ENCODE measurements around the gene ZNF584. TPM values are rescaled to one million over a fixed set of nuclear protein-coding genes. Genes with fewer than 3 reads are reported as not detected.

Gene ZNF584
- total and polyA plus RNA-seq, 10 of the 15 experiments (the other 5 are each of a cell fraction or from before 2014, with no cell fraction given): 2.0 to 10.7 (median 6.3) TPM

DNA sequence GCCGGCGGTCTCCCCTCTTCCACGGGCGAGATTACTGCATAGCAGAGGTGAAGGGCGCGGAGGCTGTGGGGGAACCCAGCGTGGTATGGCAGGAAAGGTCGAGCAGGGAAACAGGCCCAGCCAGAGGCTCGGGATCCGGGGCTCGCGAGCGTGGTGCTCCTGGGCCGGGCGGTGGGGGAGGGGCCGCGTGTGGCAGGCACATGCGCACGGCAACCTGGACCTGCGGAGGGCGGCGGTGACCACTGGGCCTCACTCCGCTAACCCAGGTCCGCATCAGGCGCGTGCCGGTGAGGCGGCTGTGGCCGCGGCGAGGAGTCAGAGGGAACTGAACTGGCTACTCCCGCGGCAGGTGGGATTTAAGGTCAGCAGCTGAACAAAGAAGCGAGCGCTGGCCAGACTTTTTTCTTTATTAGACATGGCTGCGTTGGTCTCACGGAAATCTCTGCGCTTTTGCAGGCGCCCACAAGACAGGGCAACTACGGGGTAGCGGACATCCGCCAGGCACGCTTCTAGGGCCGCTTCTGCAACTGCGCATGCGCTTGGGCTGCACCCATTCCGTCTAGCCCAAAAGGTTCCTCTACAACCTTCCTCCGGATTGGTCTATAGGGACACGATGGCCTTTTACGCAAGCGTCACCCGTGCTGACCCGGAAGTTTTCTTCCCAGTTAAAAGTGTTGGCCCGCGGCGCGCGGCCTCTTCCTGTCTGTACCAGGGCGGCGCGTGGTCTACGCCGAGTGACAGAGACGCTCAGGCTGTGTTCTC lies 21.7 kb upstream of the ZNF584 start, which contains the start of gene RPS5 (continued):
- TF ChIP-seq TCF3 (IDR thresholded peaks at IDR 0.05; ENCODE audit: borderline replicate concordance, insufficient read depth, low read depth, low read length): peak; percentile 75; the same call in 1 of the 2 replicates
- peak; percentile 99 for TF ChIP-seq POLR2AphosphoS5 (IDR thresholded peaks at IDR 0.05; ENCODE audit: low read length)
- TF ChIP-seq SP1 (IDR thresholded peaks at IDR 0.05; ENCODE audit: low read depth, low read length): peak; percentile 85
- TF ChIP-seq IKZF2 (IDR thresholded peaks at IDR 0.05): no peak
- no peak for TF ChIP-seq ASH2L (IDR thresholded peaks at IDR 0.05; ENCODE audit: borderline replicate concordance, low read depth)
- peak; percentile 84; the same call in 1 of the 2 replicates for TF ChIP-seq SREBF1 (IDR thresholded peaks at IDR 0.05; ENCODE audit: low read length)
- peak; percentile 92 for TF ChIP-seq POLR2AphosphoS2 (IDR thresholded peaks at IDR 0.05; ENCODE audit: low read depth, low read length)
- TF ChIP-seq CHD1 (IDR thresholded peaks at IDR 0.05; ENCODE audit: low read depth, low read length): peak; percentile 41; the same call in 1 of the 2 replicates
- TF ChIP-seq, protein P1, sequence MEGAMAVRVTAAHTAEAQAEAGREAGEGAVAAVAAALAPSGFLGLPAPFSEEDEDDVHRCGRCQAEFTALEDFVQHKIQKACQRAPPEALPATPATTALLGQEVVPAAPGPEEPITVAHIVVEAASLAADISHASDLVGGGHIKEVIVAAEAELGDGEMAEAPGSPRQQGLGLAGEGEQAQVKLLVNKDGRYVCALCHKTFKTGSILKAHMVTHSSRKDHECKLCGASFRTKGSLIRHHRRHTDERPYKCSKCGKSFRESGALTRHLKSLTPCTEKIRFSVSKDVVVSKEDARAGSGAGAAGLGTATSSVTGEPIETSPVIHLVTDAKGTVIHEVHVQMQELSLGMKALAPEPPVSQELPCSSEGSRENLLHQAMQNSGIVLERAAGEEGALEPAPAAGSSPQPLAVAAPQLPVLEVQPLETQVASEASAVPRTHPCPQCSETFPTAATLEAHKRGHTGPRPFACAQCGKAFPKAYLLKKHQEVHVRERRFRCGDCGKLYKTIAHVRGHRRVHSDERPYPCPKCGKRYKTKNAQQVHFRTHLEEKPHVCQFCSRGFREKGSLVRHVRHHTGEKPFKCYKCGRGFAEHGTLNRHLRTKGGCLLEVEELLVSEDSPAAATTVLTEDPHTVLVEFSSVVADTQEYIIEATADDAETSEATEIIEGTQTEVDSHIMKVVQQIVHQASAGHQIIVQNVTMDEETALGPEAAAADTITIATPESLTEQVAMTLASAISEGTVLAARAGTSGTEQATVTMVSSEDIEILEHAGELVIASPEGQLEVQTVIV (IDR thresholded peaks at IDR 0.05; ENCODE audit: borderline replicate concordance, partially characterized antibody): peak; percentile 53
- TF ChIP-seq PML (IDR thresholded peaks at IDR 0.05; ENCODE audit: low read length): peak; percentile 96
- peak; percentile 73 for TF ChIP-seq KLF5 (IDR thresholded peaks at IDR 0.05; ENCODE audit: partially characterized antibody)
- no peak for TF ChIP-seq SUPT20H (IDR thresholded peaks at IDR 0.05; ENCODE audit: borderline replicate concordance, control insufficient read depth, low read depth, low read length)
- TF ChIP-seq, protein P2, sequence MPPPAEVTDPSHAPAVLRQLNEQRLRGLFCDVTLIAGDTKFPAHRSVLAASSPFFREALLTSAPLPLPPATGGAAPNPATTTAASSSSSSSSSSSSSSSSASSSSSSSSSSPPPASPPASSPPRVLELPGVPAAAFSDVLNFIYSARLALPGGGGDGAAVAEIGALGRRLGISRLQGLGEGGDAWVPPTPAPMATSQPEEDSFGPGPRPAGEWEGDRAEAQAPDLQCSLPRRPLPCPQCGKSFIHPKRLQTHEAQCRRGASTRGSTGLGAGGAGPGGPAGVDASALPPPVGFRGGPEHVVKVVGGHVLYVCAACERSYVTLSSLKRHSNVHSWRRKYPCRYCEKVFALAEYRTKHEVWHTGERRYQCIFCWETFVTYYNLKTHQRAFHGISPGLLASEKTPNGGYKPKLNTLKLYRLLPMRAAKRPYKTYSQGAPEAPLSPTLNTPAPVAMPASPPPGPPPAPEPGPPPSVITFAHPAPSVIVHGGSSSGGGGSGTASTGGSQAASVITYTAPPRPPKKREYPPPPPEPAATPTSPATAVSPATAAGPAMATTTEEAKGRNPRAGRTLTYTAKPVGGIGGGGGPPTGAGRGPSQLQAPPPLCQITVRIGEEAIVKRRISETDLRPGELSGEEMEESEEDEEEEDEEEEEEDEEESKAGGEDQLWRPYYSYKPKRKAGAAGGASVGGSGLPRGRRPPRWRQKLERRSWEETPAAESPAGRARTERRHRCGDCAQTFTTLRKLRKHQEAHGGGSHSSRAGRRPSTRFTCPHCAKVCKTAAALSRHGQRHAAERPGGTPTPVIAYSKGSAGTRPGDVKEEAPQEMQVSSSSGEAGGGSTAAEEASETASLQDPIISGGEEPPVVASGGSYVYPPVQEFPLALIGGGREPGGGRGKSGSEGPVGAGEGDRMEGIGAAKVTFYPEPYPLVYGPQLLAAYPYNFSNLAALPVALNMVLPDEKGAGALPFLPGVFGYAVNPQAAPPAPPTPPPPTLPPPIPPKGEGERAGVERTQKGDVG (CRISPR knock-in tag; IDR thresholded peaks at IDR 0.05): no peak
- TF ChIP-seq NBN (IDR thresholded peaks at IDR 0.05): no peak
- peak; percentile 89 for TF ChIP-seq LARP7 (IDR thresholded peaks at IDR 0.05)
- TF ChIP-seq NR2C1 (IDR thresholded peaks at IDR 0.05): peak; percentile 99
- TF ChIP-seq HDAC6 (IDR thresholded peaks at IDR 0.05; ENCODE audit: unreplicated experiment): peak; percentile 84
- TF ChIP-seq TBL1XR1 (IDR thresholded peaks at IDR 0.05; ENCODE audit: low read depth, low read length): no peak
